GM23248 (cell line): ENCODE measurements around the gene PUS1. TPM values are rescaled to one million over a fixed set of nuclear protein-coding genes. Genes with fewer than 3 reads are reported as not detected.

Experiments
- DNase-seq: peaks from one replicate; pipeline ENCODE4 v3.0.0-alpha.2; 2015
- H2AFZ ChIP-seq: fragments of 200-600 bp; sonication (generic); 2 replicates; pipeline ENCODE4 v1.6.1; 2016; ENCODE audit warnings: antibody characterized with exemption
- H3F3A ChIP-seq: fragments of 200-600 bp; sonication (generic); 2 replicates; pipeline ENCODE4 v1.6.1; 2016; ENCODE audit warnings: mild to moderate bottlenecking, antibody characterized with exemption, mixed run types; ENCODE audit not compliant: insufficient read depth
- H3K27ac ChIP-seq: fragments of 200-600 bp; sonication (generic); 2 replicates; pipeline ENCODE4 v1.5.1; 2016; ENCODE audit warnings: mild to moderate bottlenecking
- H3K27me3 ChIP-seq: fragments of 200-600 bp; sonication (generic); replicated peaks from 2 replicates; pipeline ENCODE4 v1.6.1; 2016; ENCODE audit warnings: mild to moderate bottlenecking; ENCODE audit not compliant: insufficient read depth
- H3K36me3 ChIP-seq: fragments of 200-600 bp; sonication (generic); 2 replicates; pipeline ENCODE4 v1.6.1; 2016; ENCODE audit warnings: low read depth, mild to moderate bottlenecking
- H3K4me1 ChIP-seq: fragments of 200-600 bp; sonication (generic); 2 replicates; pipeline ENCODE4 v1.6.1; 2016; ENCODE audit warnings: mild to moderate bottlenecking; ENCODE audit not compliant: insufficient read depth
- H3K4me2 ChIP-seq: fragments of 200-600 bp; sonication (generic); one replicate; pipeline ENCODE4 v1.6.1; 2016; ENCODE audit warnings: mild to moderate bottlenecking; ENCODE audit not compliant: unreplicated experiment
- H3K4me3 ChIP-seq: fragments of 200-600 bp; sonication (generic); 2 replicates; pipeline ENCODE4 v1.5.1; 2016; ENCODE audit warnings: mild to moderate bottlenecking
- H3K79me2 ChIP-seq: fragments of 200-600 bp; sonication (generic); 2 replicates; pipeline ENCODE4 v1.6.1; 2016; ENCODE audit warnings: mild to moderate bottlenecking; ENCODE audit not compliant: insufficient read depth
- H3K9ac ChIP-seq: fragments of 200-600 bp; sonication (generic); 2 replicates; pipeline ENCODE4 v1.6.1; 2016; ENCODE audit warnings: mild to moderate bottlenecking
- H3K9me2 ChIP-seq: fragments of 200-600 bp; sonication (generic); 2 replicates; pipeline ENCODE4 v1.6.1; 2016; ENCODE audit warnings: mixed run types, mild to moderate bottlenecking, moderate library complexity; ENCODE audit not compliant: insufficient read depth
- H3K9me3 ChIP-seq: fragments of 200-600 bp; sonication (generic); one replicate; pipeline ENCODE4 v1.6.1; 2017; ENCODE audit warnings: low read depth
- H4K20me1 ChIP-seq: fragments of 200-600 bp; sonication (generic); 2 replicates; pipeline ENCODE4 v1.6.0; 2016; ENCODE audit not compliant: insufficient read depth
- EZH2 ChIP-seq: fragments of 200-600 bp; sonication (generic); IDR thresholded peaks from 2 replicates; pipeline ENCODE4 v1.6.1; 2018; ENCODE audit warnings: antibody characterized with exemption, mild to moderate bottlenecking; ENCODE audit not compliant: insufficient read depth, poor library complexity, severe bottlenecking
- EZH2phosphoT487 ChIP-seq: fragments of 200-600 bp; sonication (generic); IDR thresholded peaks from 2 replicates; pipeline ENCODE4 v1.6.1; 2018; ENCODE audit warnings: antibody characterized with exemption, moderate library complexity, mild to moderate bottlenecking, low read depth; ENCODE audit not compliant: insufficient read depth
- WGBS, 2 experiments: methylation state at CpG; one replicate each; pipeline ENCODE4 v1.1.6; 2015 to 2017; ENCODE audit warnings: low lambda C conversion rate in 2 of 2, low coverage in 1 of 2; ENCODE audit errors: missing lambda C conversion rate in 2 of 2; 5-methylcytosine and 5-hydroxymethylcytosine counted together
- in situ Hi-C: fragments of 300-500 bp; cut with MboI; formaldehyde crosslinking; loops from 2 replicates; pipeline ENCODE4 v1.15.0; 2020
- polyA plus RNA-seq: library from polyadenylated mRNA; unstranded; fragments of >200 nt; fragmentation: Nextera tagmentation; extraction: Ambion mirVana; gene quantifications from 2 replicates; pipeline ENCODE4 v1.2.1, GENCODE V29; 2016
- total RNA-seq: library from RNA; depleted of rRNA; stranded (reverse); fragments of >200 nt; shearing (Covaris generic); gene quantifications from 2 replicates; pipeline ENCODE4 v1.2.3, GENCODE V29; 2014

PUS1 gene
- total and polyA plus RNA-seq, 2 experiments from 2014 or later: 14.0 to 18.9 TPM

- Histone ChIP-seq H4K20me1 (no peaks in the 10 kb centered on the region), H3K9me2 (no peaks in the 10 kb centered on the region), H3K9me3 (no peaks in the 10 kb centered on the region), H3K4me1 (0 out of 2 replicates have a peak, but pooled peaks cover 4% of the 10 kb centered on the region), H3F3A (no peaks in the 10 kb centered on the region), H2AFZ (no peak overlapping the region), H3K27me3 (no peaks in the 10 kb centered on the region), H3K27ac (no peak overlapping the region), H3K4me2 (no peak overlapping the region), H3K4me3 (no peak overlapping the region), H3K9ac (no peak overlapping the region), H3K36me3 (no peaks in the 10 kb centered on the region), H3K79me2 (peaks cover 93% of the 10 kb centered on the region)
- in situ Hi-C loops: no loop called here
- 75% methylated on average over 30 of the region's 30 CpGs for WGBS, 2 experiments
- no peak for DNase-seq
- TF ChIP-seq EZH2phosphoT487 (no peak), EZH2 (no peak)
Measured at GRCh38 chr12:131901431-131902331, 27.4 kb upstream of the PUS1 start.

- H3K4me1 ChIP-seq: no peaks in the 10 kb centered on the region
- in situ Hi-C loops: no loop called here
- H3K4me3 ChIP-seq: no peak overlapping the region
- no peak overlapping the region for H3K27ac ChIP-seq
- WGBS, 2 experiments: 72 to 74% methylated on average over 25 of the region's 25 CpGs
- no peaks in the 10 kb centered on the region for H4K20me1 ChIP-seq
- peaks cover 84% of the 10 kb centered on the region for H3K79me2 ChIP-seq
- H3K4me2 ChIP-seq: no peak overlapping the region
- no peaks in the 10 kb centered on the region for H3F3A ChIP-seq
- TF ChIP-seq EZH2phosphoT487: no peak
- TF ChIP-seq EZH2: no peak
- H3K9ac ChIP-seq: no peak overlapping the region
- H3K9me3 ChIP-seq: no peaks in the 10 kb centered on the region
- H3K36me3 ChIP-seq: no peaks in the 10 kb centered on the region
- DNase-seq: no peak
- no peaks in the 10 kb centered on the region for H3K9me2 ChIP-seq
- no peaks in the 10 kb centered on the region for H3K27me3 ChIP-seq
- no peak overlapping the region for H2AFZ ChIP-seq
Measured at GRCh38 chr12:131902332-131903241, 26.5 kb upstream of the PUS1 start.

GRCh38 chr12:131903270-131904255, 25.5 kb upstream of the PUS1 start:
- Histone ChIP-seq H4K20me1 (no peaks in the 10 kb centered on the region), H3K9me3 (no peaks in the 10 kb centered on the region), H3F3A (no peaks in the 10 kb centered on the region), H3K9me2 (no peaks in the 10 kb centered on the region), H3K9ac (no peak overlapping the region), H3K79me2 (peaks cover 75% of the 10 kb centered on the region), H3K27me3 (no peaks in the 10 kb centered on the region), H3K4me3 (no peak overlapping the region), H3K4me1 (no peaks in the 10 kb centered on the region), H3K36me3 (no peaks in the 10 kb centered on the region), H3K27ac (no peak overlapping the region), H2AFZ (no peak overlapping the region), H3K4me2 (no peak overlapping the region)
- 86 to 88% methylated on average over 12 of the region's 13 CpGs for WGBS, 2 experiments
- TF ChIP-seq EZH2 (no peak), EZH2phosphoT487 (no peak)
- DNase-seq: no peak
- in situ Hi-C loops: no loop called here
